HepG2 (cell line): ENCODE measurements around the gene CPNE5. TPM values are rescaled to one million over a fixed set of nuclear protein-coding genes. Genes with fewer than 3 reads are reported as not detected.

Experiments
- ELF4 ChIP-seq: sonication (generic); formaldehyde crosslinking; IDR thresholded peaks from 2 replicates; pipeline ENCODE4 v1.5.0; 2020; ENCODE audit warnings: missing genetic modification reagents, mild to moderate bottlenecking, moderate library complexity, borderline replicate concordance
- MBD4 ChIP-seq: IDR thresholded peaks from 2 replicates; pipeline ENCODE4 v1.6.1; 2012; ENCODE audit warnings: low read length, inconsistent platforms, borderline replicate concordance
- NR2C2 ChIP-seq: sonication (generic); formaldehyde crosslinking; IDR thresholded peaks from 2 replicates; pipeline ENCODE4 v1.4.0; 2020; ENCODE audit warnings: missing genetic modification reagents, mild to moderate bottlenecking, moderate library complexity, borderline replicate concordance
- THAP9 ChIP-seq: sonication (generic); formaldehyde crosslinking; IDR thresholded peaks from 2 replicates; pipeline ENCODE4; 2020; ENCODE audit warnings: missing genetic modification reagents, mild to moderate bottlenecking, borderline replicate concordance
- ZBTB34 ChIP-seq: sonication (generic); formaldehyde crosslinking; IDR thresholded peaks from 2 replicates; pipeline ENCODE4 v1.8.0; 2022; ENCODE audit warnings: mild to moderate bottlenecking, missing genetic modification reagents
- ZNF33A ChIP-seq: sonication (generic); formaldehyde crosslinking; IDR thresholded peaks from 2 replicates; pipeline ENCODE4 v1.5.1; 2020; ENCODE audit warnings: missing genetic modification reagents, mild to moderate bottlenecking, moderate library complexity, borderline replicate concordance
- ZNF343 ChIP-seq: sonication (generic); formaldehyde crosslinking; IDR thresholded peaks from 2 replicates; pipeline ENCODE4 v1.4.0; 2020; ENCODE audit warnings: mild to moderate bottlenecking, missing genetic modification reagents
- ZNF460 ChIP-seq: sonication (generic); formaldehyde crosslinking; IDR thresholded peaks from 2 replicates; pipeline ENCODE4 v1.5.1; 2020; ENCODE audit warnings: missing genetic modification reagents, mild to moderate bottlenecking, borderline replicate concordance
- ZNF549 ChIP-seq: sonication (generic); formaldehyde crosslinking; IDR thresholded peaks from 2 replicates; pipeline ENCODE4 v1.5.0; 2020; ENCODE audit warnings: missing genetic modification reagents
- ZNF652 ChIP-seq: IDR thresholded peaks from 2 replicates; pipeline ENCODE4 v1.6.1; 2016; ENCODE audit warnings: low read depth, borderline replicate concordance
- ZNF724P ChIP-seq: sonication (generic); formaldehyde crosslinking; IDR thresholded peaks from 2 replicates; pipeline ENCODE4 v1.8.0; 2022; ENCODE audit warnings: missing genetic modification reagents, borderline replicate concordance
- polyA plus RNA-seq, 8 experiments: library from polyadenylated mRNA; depleted of rRNA in 3 of 8; stranded (reverse) in 7 of 8; unstranded in 1 of 8; fragments of >200 nt; fragmentation: Illumina TruSeq in 4 of 8; extraction: Trizol in 4 of 8; gene quantifications; 2 replicates each; pipeline versions ENCODE4 v1.2.1 to v1.2.3, GENCODE V29; 2011 to 2016; ENCODE audit warnings: low read depth in 4 of 8, missing spikeins in 1 of 8, mixed read lengths in 1 of 8; ENCODE audit not compliant: insufficient read depth in 1 of 8
- total RNA-seq, 5 experiments: library from RNA; depleted of rRNA; stranded (reverse); fragments of >200 nt; fragmentation: Illumina TruSeq; extraction: Trizol; gene quantifications; 2 replicates each; pipeline ENCODE4 v1.2.3, GENCODE V29; 2016; ENCODE audit warnings: low read depth in 1 of 5
- TF ChIP-seq, protein P1 (sequence below): sonication (generic); formaldehyde crosslinking; IDR thresholded peaks from 2 replicates; pipeline ENCODE4 v1.8.0; 2022; ENCODE audit warnings: mild to moderate bottlenecking, missing genetic modification reagents, borderline replicate concordance
- TF ChIP-seq, protein P2 (sequence below): sonication (generic); formaldehyde crosslinking; IDR thresholded peaks from 2 replicates; pipeline ENCODE4 v1.9.0; 2021; ENCODE audit warnings: mild to moderate bottlenecking, missing genetic modification reagents
- TF ChIP-seq, protein P3 (sequence below): sonication (generic); formaldehyde crosslinking; IDR thresholded peaks from 2 replicates; pipeline ENCODE4 v1.5.1; 2020; ENCODE audit warnings: missing genetic modification reagents, mild to moderate bottlenecking, borderline replicate concordance

Gene CPNE5
- total and polyA plus RNA-seq, 2 of the 13 experiments (the other 11 are each of a cell fraction or from before 2014, with no cell fraction given) = 0.16 TPM; not detected in 1

- TF ChIP-seq ZNF724P (no peak), ZNF549 (no peak), MBD4 (no peak), NR2C2 (CRISPR knock-in tag) (peak; percentile 89), ELF4 (CRISPR knock-in tag) (no peak), ZNF343 (CRISPR knock-in tag) (no peak; the same call in 1 of the 2 replicates), ZNF652 (peak; percentile 20; the same call in 1 of the 2 replicates), ZNF33A (CRISPR knock-in tag) (no peak), THAP9 (CRISPR knock-in tag) (no peak), ZNF460 (no peak), ZBTB34 (CRISPR knock-in tag) (peak; percentile 78)
- TF ChIP-seq, protein P1, sequence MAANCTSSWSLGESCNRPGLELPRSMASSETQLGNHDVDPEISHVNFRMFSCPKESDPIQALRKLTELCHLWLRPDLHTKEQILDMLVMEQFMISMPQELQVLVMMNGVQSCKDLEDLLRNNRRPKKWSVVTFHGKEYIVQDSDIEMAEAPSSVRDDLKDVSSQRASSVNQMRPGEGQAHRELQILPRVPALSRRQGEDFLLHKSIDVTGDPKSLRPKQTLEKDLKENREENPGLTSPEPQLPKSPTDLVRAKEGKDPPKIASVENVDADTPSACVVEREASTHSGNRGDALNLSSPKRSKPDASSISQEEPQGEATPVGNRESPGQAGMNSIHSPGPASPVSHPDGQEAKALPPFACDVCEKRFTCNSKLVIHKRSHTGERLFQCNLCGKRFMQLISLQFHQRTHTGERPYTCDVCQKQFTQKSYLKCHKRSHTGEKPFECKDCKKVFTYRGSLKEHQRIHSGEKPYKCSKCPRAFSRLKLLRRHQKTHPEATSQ (CRISPR knock-in tag) = peak; percentile 19; the same call in 1 of the 2 replicates
- TF ChIP-seq, protein P2, sequence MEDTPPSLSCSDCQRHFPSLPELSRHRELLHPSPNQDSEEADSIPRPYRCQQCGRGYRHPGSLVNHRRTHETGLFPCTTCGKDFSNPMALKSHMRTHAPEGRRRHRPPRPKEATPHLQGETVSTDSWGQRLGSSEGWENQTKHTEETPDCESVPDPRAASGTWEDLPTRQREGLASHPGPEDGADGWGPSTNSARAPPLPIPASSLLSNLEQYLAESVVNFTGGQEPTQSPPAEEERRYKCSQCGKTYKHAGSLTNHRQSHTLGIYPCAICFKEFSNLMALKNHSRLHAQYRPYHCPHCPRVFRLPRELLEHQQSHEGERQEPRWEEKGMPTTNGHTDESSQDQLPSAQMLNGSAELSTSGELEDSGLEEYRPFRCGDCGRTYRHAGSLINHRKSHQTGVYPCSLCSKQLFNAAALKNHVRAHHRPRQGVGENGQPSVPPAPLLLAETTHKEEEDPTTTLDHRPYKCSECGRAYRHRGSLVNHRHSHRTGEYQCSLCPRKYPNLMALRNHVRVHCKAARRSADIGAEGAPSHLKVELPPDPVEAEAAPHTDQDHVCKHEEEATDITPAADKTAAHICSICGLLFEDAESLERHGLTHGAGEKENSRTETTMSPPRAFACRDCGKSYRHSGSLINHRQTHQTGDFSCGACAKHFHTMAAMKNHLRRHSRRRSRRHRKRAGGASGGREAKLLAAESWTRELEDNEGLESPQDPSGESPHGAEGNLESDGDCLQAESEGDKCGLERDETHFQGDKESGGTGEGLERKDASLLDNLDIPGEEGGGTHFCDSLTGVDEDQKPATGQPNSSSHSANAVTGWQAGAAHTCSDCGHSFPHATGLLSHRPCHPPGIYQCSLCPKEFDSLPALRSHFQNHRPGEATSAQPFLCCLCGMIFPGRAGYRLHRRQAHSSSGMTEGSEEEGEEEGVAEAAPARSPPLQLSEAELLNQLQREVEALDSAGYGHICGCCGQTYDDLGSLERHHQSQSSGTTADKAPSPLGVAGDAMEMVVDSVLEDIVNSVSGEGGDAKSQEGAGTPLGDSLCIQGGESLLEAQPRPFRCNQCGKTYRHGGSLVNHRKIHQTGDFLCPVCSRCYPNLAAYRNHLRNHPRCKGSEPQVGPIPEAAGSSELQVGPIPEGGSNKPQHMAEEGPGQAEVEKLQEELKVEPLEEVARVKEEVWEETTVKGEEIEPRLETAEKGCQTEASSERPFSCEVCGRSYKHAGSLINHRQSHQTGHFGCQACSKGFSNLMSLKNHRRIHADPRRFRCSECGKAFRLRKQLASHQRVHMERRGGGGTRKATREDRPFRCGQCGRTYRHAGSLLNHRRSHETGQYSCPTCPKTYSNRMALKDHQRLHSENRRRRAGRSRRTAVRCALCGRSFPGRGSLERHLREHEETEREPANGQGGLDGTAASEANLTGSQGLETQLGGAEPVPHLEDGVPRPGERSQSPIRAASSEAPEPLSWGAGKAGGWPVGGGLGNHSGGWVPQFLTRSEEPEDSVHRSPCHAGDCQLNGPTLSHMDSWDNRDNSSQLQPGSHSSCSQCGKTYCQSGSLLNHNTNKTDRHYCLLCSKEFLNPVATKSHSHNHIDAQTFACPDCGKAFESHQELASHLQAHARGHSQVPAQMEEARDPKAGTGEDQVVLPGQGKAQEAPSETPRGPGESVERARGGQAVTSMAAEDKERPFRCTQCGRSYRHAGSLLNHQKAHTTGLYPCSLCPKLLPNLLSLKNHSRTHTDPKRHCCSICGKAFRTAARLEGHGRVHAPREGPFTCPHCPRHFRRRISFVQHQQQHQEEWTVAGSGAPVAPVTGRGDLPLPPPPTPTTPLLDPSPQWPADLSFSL (CRISPR knock-in tag) = no peak; the same call in 1 of the 2 replicates
- TF ChIP-seq, protein P3, sequence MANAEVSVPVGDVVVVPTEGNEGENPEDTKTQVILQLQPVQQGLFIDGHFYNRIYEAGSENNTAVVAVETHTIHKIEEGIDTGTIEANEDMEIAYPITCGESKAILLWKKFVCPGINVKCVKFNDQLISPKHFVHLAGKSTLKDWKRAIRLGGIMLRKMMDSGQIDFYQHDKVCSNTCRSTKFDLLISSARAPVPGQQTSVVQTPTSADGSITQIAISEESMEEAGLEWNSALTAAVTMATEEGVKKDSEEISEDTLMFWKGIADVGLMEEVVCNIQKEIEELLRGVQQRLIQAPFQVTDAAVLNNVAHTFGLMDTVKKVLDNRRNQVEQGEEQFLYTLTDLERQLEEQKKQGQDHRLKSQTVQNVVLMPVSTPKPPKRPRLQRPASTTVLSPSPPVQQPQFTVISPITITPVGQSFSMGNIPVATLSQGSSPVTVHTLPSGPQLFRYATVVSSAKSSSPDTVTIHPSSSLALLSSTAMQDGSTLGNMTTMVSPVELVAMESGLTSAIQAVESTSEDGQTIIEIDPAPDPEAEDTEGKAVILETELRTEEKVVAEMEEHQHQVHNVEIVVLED (CRISPR knock-in tag) = peak; percentile 43; the same call in 1 of the 2 replicates
Observed at GRCh38 chr6:36829919-36830544, 9.2 kb downstream of the CPNE5 start (continued).
